Glomerular visceral epithelial cell (primary cell): ENCODE results near the gene SLC7A6OS.

Experiments used
- DNase-seq: peaks from one replicate; pipeline ENCODE4 v3.0.0-alpha.2; 2016; ENCODE audit errors: extremely low spot score

The SLC7A6OS gene

DNA sequence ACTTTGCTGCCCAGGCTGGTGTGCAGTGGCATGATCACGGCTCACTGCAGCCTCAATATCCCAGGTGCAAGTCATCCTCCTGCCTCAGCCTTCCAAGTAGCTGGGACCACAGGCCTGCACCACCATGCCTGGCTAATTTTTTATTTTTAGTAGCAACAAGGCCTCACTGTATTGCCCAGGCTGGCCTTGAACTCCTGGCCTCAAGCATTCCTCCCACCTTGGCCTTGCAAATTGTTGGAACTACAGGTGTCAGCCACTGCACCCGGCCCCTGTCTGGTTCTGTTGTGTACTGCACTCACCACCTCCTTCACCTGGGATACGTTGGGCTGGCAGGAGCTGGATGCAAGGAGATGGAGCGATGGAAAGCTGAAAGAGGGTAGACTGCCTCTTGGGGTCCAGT lies 57.0 kb downstream of the SLC7A6OS start:
- DNase-seq: no peak

DNA sequence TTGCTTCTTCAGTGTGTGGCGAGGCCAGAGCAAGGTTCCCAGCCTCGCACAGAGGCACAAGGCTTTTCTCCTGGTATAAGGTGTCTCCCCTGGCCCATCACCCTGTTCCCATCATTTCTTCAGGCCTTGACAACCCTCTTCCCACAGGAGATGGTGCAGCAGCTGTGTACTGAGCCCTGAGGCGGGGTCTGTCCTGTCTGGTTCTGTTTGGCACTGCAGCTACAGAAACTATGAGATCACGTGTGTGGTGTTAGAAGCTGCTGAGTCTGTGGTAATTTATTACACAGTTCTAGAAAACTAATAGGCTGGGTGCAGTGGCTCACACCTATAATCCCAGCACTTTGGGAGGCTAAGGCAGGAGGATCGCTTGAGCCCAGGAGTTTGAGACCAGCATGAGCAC lies 58.4 kb downstream of the SLC7A6OS start:
- DNase-seq: no peak

DNA sequence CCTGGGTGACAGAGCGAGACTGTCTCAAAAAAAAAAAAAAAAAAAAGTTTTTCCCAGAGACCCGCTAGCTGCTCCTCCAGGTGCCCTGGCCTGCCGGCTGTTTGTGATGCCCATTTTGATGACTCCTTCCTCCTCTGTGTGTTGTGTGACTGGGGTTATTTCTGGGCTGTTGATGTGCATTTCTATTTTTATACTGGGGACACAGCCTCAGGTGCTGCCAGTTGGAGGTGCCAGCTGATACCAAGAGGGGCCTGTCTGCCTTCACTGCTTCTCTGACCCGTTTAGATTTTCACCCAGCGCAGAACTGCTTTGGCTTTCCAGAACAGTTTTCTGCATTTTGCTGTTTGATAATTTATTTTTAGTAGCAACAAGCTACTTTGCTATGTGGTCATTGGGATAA lies 58.9 kb downstream of the SLC7A6OS start:
- DNase-seq: no peak

DNA sequence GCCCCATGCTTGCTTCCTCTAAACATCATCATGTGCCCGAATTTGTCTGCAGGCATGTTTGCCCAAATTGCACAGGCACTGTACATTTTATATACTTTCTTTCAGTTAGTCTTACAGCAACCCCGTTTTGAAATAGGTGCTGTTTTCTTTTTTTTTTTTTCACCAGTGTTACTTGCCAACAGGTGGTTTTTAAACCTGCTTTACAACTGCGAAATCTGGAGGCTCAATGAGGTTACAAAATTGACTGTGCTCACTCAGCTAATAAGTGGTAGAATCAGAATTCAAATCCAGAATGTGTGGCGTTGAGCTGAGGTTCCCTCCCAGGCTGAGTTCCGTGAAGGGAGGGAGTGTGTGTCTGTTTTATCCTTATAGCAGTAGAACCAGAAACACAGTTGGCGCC lies 59.8 kb downstream of the SLC7A6OS start:
- DNase-seq: no peak

DNA sequence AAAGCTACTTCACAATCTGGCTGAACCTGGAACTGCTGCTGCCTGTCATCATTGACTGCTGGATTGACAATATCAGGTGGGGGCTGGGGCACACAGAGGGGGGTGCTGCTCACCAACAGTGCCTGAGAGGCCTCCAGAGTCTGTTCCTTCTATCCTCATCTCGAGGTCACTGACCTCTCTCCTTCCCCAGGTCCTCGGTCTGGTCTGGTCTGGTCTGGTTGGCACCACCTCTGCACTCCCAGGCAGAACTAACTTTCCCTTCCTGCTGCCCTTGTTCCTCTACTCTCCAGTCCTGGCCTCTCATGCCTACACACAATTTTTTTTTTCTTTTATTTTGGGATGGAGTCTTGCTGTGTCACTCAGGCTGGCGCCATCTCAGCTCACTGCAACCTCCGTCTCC lies 61.4 kb downstream of the SLC7A6OS start:
- no peak for DNase-seq
